ENCODE data around the gene PSMB7. TPM values are rescaled to one million over a fixed set of nuclear protein-coding genes. Genes with fewer than 3 reads are reported as not detected.

Gene PSMB7
- total RNA-seq, 1 experiment from 2014 or later, result 187 TPM

GRCh38 chr9:124326378-124326777 lies 88.9 kb downstream of the PSMB7 start:
- no peak for TF ChIP-seq PRRX2 (CRISPR knock-in tag; IDR thresholded peaks at IDR 0.05)
- TF ChIP-seq FOXP1 (CRISPR knock-in tag; IDR thresholded peaks at IDR 0.05; ENCODE audit: borderline replicate concordance), result no peak
- TF ChIP-seq ZNF263 (CRISPR knock-in tag; IDR thresholded peaks at IDR 0.05; ENCODE audit: low read depth), result no peak
- no peak for TF ChIP-seq HMGA2 (CRISPR knock-in tag; IDR thresholded peaks at IDR 0.05)
- ChIA-PET POLR2A (no interaction called here), CTCF (interaction anchor here (1.3 to 2.6 kb wide), 5 partner anchors 16 to 200 kb away, joined by 5 to 46 read pairs (median 12); no protein-coding TSS in a partner anchor)
- Mint-ChIP-seq H3K27me3 (ENCODE audit: low read depth) (no peaks in the 10 kb centered on the region), H3K4me1 (no peaks in the 10 kb centered on the region), H3K36me3 (no peaks in the 10 kb centered on the region), H3K9me3 (no peaks in the 10 kb centered on the region), H3K27ac (no peak overlapping the region), H3K4me3 (no peak overlapping the region)
- no peak for DNase-seq (ENCODE audit: low spot score)
- ATAC-seq, result no peak

GRCh38 chr9:124325816-124326215 lies 89.4 kb downstream of the PSMB7 start:
- POLR2A ChIA-PET, result no interaction called here

GRCh38 chr9:124323904-124324303 lies 91.3 kb downstream of the PSMB7 start:
- ATAC-seq, result no peak
- DNase-seq (ENCODE audit: low spot score), result no peak
- Mint-ChIP-seq H3K9me3 (no peaks in the 10 kb centered on the region), H3K4me1 (0 out of 2 replicates have a peak, but pooled peaks cover 3% of the 10 kb centered on the region), H3K27me3 (ENCODE audit: low read depth) (no peaks in the 10 kb centered on the region), H3K36me3 (no peaks in the 10 kb centered on the region), H3K27ac (no peak overlapping the region), H3K4me3 (no peak overlapping the region)
- POLR2A ChIA-PET, result interaction anchor here (0.5 kb wide), 1 partner anchor 288 kb away, joined by 5 read pairs; no protein-coding TSS in a partner anchor
- no peak for TF ChIP-seq RELA (CRISPR knock-in tag; IDR thresholded peaks at IDR 0.05; ENCODE audit: borderline replicate concordance)
- TF ChIP-seq, protein P1, sequence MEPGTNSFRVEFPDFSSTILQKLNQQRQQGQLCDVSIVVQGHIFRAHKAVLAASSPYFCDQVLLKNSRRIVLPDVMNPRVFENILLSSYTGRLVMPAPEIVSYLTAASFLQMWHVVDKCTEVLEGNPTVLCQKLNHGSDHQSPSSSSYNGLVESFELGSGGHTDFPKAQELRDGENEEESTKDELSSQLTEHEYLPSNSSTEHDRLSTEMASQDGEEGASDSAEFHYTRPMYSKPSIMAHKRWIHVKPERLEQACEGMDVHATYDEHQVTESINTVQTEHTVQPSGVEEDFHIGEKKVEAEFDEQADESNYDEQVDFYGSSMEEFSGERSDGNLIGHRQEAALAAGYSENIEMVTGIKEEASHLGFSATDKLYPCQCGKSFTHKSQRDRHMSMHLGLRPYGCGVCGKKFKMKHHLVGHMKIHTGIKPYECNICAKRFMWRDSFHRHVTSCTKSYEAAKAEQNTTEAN (CRISPR knock-in tag; IDR thresholded peaks at IDR 0.05), result no peak
- no peak for TF ChIP-seq IRF2 (CRISPR knock-in tag; IDR thresholded peaks at IDR 0.05; ENCODE audit: borderline replicate concordance, low read depth)
- TF ChIP-seq CTCF (IDR thresholded peaks at IDR 0.05), result no peak
- TF ChIP-seq OVOL2 (CRISPR knock-in tag; IDR thresholded peaks at IDR 0.05; ENCODE audit: borderline replicate concordance), result no peak
- TF ChIP-seq SMAD3 (CRISPR knock-in tag; IDR thresholded peaks at IDR 0.05; ENCODE audit: borderline replicate concordance), result no peak
- CTCF ChIA-PET, result interaction anchor here (1.9 to 2.6 kb wide), 4 partner anchors 16 to 283 kb away, joined by 8 to 46 read pairs (median 13); no protein-coding TSS in a partner anchor

More at GRCh38 chr9:124325816-124326215, 89.4 kb downstream of the PSMB7 start:
- Mint-ChIP-seq H3K9me3 (no peaks in the 10 kb centered on the region), H3K27me3 (ENCODE audit: low read depth) (no peaks in the 10 kb centered on the region), H3K4me3 (no peak overlapping the region), H3K4me1 (no peaks in the 10 kb centered on the region), H3K27ac (no peak overlapping the region), H3K36me3 (no peaks in the 10 kb centered on the region)
- ATAC-seq, result no peak
- no peak for DNase-seq (ENCODE audit: low spot score)
- TF ChIP-seq, protein P2, sequence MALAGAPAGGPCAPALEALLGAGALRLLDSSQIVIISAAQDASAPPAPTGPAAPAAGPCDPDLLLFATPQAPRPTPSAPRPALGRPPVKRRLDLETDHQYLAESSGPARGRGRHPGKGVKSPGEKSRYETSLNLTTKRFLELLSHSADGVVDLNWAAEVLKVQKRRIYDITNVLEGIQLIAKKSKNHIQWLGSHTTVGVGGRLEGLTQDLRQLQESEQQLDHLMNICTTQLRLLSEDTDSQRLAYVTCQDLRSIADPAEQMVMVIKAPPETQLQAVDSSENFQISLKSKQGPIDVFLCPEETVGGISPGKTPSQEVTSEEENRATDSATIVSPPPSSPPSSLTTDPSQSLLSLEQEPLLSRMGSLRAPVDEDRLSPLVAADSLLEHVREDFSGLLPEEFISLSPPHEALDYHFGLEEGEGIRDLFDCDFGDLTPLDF (CRISPR knock-in tag; IDR thresholded peaks at IDR 0.05), result no peak
- TF ChIP-seq, protein P3, sequence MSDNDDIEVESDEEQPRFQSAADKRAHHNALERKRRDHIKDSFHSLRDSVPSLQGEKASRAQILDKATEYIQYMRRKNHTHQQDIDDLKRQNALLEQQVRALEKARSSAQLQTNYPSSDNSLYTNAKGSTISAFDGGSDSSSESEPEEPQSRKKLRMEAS (CRISPR knock-in tag; IDR thresholded peaks at IDR 0.05), result no peak
- TF ChIP-seq, protein P4, sequence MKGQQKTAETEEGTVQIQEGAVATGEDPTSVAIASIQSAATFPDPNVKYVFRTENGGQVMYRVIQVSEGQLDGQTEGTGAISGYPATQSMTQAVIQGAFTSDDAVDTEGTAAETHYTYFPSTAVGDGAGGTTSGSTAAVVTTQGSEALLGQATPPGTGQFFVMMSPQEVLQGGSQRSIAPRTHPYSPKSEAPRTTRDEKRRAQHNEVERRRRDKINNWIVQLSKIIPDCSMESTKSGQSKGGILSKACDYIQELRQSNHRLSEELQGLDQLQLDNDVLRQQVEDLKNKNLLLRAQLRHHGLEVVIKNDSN (CRISPR knock-in tag; IDR thresholded peaks at IDR 0.05), result no peak
- TF ChIP-seq, protein P5, sequence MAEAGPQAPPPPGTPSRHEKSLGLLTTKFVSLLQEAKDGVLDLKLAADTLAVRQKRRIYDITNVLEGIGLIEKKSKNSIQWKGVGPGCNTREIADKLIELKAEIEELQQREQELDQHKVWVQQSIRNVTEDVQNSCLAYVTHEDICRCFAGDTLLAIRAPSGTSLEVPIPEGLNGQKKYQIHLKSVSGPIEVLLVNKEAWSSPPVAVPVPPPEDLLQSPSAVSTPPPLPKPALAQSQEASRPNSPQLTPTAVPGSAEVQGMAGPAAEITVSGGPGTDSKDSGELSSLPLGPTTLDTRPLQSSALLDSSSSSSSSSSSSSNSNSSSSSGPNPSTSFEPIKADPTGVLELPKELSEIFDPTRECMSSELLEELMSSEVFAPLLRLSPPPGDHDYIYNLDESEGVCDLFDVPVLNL (CRISPR knock-in tag; IDR thresholded peaks at IDR 0.05; ENCODE audit: borderline replicate concordance, low read depth), result no peak
- no peak for TF ChIP-seq TCF7 (CRISPR knock-in tag; IDR thresholded peaks at IDR 0.05; ENCODE audit: low read depth)
- no peak for TF ChIP-seq PRDM15 (CRISPR knock-in tag; IDR thresholded peaks at IDR 0.05)
- CTCF ChIA-PET, result interaction anchor here (0.6 to 2.6 kb wide), 27 partner anchors 11 to 285 kb away, joined by 3 to 46 read pairs (median 4); no protein-coding TSS in a partner anchor

Measured in WTC11 (cell line).